ENCODE data around the gene ZFAND3.
A peak's percentile ranks its signal among the peaks of the same experiment; 100 is the strongest.

The ZFAND3 gene, protein sequence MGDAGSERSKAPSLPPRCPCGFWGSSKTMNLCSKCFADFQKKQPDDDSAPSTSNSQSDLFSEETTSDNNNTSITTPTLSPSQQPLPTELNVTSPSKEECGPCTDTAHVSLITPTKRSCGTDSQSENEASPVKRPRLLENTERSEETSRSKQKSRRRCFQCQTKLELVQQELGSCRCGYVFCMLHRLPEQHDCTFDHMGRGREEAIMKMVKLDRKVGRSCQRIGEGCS

DNA sequence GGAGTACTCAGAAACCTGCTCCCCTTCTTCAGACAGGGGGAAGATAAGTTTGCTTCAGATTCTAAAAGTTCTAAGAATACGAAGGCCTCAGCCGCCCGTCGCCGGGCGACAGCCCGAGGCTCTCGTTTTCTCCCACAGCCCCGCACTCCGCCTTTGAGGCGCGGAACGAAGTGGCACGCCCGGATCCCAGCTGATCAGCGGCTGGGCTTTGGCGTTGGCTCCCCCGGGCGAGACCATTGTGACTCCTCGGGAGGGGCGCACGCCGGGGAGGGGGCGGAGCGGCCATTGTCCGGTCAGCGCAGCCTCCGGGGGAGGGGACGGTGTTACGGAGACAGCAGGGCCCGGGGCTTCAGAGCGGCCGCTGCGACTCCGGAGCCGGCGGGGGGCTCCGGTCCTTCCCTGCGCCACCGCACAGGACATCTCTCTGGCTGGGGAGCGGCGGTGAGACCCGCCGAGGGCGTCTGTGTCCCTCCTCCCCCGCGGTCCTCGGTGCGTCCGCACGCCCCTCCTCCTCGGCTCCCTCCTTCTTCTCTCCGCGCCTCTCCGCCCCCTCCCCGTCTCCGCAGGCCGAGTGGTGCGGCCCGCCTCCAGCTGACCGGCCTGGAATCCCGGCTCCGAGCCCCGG lies at the start of gene ZFAND3:
TSS of gene ZFAND3 (plus strand) at position 551 of the 625 bp plus-strand sequence. CDS start 219 bp downstream, outside the sequence.
- peak; percentile 96 for DNase-seq

DNA sequence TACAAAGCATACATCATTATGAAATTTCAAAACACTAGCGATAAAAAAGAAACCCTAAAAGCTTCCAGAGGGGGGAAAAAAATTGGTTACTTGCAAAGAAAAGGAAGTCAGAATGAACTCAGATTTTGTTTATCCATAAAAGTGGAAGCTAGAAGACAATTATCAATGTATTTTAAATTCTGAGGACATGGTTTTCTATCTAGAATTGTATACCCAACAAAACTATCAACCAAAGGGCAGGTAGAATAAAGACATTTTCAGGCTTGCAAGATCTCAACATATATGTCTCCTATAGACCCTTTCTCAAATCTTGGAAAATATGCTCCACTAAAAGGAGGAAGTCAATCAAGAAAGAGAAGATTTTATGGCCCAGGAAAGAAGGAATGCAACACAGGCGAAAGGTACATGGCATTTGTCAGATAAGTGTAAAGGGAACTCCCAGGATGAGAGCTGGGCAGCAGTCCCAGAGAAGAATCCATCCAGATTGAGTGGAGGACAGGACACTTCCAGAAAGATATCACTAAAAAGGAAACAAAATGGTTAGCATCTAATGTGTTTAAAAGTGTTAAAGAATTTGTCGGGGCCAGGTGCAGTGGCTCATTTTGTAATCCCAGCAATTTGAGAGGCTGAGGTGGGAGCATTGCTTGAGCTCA lies 45.4 kb upstream of the ZFAND3 start:
- DNase-seq: no peak

DNA sequence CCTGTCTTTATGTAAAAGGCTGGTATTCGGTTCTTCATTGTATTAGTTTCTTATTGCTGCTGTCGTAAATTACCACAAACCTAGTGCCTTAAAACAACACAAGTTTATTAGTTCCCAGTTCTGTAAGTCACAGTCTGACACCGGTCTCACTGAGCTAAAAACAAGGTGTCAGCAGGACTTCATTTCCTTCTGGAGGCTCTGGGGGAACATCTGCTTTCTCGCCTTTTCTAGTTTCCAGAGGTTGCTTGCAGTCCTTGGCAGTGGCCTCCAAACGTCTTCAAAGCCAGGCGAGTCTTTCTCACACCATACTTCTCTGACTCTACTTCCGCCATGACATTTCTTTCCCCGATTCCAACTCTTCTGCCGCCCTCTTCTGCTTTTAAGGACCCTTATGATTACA lies 43.0 kb upstream of the ZFAND3 start:
- DNase-seq: no peak

DNA sequence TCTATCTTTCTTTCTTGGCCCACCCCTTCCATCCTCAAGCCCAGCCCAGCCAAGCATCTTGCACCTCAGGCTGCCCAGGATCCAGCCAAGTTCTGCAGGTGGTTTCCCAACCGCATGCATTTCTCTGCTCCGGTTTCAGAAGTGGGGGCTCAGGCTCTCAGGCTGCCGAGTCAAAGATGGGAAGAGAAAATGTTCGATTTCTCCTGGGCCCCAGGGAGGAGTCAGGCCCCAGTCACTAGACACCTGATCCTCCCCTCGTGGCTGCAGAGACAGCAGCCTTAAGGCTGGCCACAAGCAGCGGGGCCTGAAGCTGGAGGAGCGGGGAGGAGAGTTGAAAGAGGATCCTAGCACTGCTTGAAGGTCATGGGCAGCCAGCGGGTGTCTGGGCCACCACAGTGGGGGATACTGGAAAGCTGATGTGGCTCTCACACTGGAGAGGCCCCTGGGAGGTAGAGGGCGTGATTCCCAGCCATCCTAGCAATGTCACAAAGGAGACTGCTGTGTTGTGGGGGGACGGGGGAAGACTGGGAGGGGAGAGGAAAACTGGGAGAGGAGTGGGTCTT lies 42.2 kb upstream of the ZFAND3 start:
- no peak for DNase-seq

DNA sequence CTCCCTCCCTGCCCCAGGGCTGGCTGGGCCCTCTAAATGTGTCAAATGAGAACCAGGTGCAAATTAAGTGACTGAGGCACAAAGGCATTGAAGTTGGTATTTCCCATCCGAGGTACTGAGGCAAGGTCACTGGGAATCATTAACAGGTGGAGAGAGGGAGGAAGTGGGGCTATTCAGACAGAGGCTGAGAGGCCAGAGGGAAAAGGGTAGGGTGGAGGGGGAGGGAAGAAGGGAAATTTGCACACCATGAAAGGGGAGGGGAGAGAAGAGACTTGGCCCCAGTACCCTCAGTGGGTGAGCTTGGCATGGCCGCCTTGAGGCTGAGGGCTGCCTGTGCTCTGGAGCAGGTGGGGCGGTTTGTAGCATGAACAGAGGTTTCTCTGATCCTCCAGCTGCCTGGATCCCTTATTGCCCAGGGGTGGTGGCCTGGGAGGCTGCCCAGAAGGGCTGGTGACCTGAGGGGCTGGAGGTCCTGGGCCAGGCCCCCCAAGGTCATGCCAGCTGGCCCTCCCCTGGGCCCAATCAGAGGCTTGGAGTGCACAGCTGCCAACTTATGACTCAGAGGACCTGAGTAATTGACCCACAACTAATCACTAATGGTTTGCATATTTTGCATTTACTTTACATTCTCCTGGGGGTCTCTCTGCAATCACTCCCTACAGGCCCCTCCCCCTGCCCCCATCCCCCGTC lies 40.3 kb upstream of the ZFAND3 start:
- DNase-seq: no peak

DNA sequence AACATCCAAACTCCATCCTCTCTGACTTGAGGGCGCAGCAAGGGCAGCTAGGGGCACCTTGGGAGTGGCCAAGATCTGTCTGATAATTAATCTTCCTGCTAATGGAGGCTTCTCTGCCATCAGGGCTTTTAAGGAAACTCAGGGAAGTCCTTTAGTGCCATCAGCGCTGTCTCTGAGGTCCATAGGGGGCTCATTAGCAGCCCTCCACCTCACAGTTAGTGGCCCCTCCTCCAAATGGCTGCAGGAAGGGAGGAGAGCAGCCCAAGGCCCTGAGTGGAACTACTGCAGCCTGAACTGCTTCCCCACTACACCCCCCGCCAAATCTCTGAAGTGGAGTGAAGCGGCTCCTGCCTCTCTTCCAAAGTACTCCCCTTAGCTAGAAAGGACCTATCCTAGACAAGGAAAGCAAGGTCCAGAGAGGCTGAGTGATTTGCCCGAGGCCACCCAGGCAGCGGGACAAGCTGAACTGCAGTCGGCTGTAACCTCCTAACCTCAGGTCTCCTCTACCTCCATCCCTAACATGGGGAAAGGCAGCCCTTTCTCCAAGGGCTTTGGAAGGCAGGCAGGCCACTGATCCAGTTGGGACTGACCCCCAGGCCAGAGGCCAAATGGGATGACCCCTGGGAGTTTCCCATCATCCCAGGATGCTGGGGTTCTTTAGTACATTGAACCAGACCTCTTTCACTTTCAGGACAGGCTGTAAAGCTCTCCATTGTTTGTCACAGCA lies 39.5 kb upstream of the ZFAND3 start:
- no peak for DNase-seq

DNA sequence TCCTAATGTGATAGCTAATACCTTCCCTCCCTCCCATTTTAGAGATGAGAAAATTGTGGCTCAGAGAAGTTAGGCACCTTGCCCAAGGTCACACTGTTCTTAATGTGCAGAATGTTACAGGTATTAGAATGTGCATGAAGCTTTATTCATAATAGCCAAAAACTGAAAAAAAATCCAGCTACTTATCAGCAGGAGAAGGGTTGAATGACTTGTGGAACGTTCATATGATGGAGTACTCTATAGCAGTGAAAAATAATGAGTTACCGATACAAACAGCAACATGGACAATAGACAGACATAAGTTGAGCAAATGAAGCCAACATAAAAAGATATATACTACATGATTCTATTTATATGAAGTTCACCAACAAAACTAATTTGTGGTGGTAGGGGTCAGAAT lies 37.7 kb upstream of the ZFAND3 start:
- no peak for DNase-seq

DNA sequence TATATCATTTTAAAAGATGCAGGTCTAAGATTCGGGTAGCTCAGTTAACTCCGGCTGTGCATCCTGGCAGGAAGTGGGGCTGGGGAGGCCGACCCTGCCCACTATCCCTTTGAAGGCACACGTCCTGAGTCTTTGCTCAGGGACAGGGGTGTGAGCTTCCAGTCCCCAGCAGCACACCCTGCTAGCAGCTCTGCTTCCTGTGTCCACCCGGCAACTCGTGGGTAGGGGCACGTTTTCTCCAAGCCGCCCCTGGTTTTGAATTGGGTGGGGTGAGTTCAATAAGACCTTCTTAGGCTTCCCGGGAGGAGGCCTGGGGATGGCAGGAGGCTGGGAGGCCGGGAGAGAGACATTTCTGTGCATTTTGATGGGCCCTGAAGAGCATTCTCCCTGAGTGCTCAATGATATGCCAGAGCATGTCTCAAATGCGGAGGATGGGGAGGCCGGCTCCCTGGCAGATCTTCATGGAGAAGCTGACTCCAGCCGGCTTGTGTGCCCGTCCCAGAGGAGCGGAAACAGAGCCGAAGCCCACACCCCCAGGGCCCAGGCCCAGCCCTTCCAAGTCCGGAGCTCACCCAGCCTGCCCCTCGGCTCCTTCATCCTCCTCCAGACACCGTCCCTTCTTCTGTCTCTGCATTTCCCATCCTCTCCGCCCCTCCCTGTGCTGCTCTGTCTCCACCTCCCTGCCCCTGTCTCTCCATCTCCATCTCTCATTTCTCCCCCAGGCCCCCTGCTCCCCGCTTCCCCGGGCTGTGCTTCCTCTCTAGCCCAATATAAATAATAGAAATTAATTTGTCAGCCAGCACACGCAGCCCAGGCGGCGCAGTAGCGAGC lies 36.3 kb upstream of the ZFAND3 start:
- DNase-seq: peak; percentile 71

DNA sequence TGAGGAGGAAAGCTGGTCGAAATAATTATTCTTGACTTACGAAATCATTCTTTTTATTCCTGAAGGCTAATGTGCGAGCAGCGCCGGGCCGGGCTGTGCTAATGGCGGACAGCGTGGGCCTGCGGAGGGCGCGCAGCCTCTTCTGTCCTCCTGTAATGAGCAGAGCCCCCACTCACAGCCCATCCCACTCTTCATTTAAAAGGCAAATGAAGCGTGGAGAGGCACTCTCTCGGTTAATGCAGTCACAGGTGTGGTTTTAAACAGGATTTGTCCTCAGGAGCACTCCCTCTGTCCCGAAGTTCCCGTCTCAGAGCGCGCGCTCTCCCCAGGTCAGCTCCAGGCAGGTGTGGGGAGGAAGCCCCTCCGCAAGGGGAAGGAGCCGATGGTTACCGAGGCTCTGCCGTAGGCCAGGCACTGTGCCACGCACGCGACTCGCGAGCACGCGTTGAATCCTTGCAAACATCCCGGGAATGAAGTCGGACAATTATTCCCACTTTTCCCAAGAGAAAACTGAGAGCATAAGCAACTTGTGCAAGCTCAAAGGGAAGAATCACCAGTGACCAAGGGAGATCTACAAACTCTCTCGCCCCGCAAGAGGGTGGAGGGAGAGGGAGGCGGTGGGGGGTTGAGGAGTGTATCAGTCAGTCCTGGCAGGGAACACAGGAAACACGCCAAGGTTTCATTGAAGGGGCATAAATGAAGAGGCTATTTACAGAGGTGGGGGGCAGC lies 35.5 kb upstream of the ZFAND3 start:
- DNase-seq: peak; percentile 75

DNA sequence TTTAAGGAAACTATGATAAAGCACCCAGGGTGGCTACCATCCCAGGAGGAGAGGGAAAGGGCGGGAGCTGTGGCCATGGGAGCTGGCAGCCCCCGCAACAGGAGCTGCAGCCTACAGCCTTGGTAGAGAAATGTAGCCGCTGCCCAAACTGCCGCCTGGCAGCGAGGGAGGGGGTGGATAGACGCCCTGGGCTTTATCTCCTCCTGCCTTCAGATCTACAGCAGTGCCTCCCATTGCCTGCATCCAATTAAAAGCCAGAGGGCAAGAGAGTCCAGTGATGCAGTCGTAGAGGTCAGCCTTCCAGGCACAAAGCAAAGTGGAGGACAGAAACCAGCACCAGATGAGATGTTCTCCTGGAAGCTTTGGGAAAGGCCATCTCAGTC lies 35.0 kb upstream of the ZFAND3 start:
- peak; percentile 73 for DNase-seq

DNA sequence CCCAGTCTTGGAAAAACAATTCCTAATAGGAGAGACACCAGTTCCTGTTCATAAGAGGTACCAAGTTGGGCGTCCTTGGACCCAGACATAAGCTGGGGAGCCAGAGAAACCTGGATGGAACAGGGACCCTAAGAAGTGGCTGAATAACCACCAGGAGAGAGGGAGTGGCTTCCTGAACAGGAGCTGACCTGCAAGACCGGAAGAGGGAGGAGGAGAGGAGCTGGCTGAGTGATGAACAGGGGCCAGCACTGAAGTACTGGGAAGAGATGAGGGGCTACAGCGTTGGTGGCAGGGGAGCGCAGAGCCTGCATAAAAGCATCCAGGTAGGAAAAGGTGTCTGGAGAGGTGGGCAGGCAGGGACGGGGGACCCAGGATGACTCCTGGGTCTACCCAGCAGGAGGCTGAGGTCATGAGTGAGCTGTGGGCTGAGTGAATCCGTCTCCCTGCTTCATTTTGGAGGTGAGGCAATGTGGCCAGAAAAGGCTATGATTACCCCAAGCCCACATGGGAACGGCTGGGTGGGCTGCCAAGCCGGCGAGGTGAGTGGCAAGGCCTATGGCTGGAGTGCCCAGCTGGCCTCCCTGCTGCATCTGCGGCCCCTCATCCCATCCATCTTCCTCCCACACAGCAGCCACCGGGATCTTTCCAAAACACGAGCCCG lies 34.4 kb upstream of the ZFAND3 start:
- no peak for DNase-seq

DNA sequence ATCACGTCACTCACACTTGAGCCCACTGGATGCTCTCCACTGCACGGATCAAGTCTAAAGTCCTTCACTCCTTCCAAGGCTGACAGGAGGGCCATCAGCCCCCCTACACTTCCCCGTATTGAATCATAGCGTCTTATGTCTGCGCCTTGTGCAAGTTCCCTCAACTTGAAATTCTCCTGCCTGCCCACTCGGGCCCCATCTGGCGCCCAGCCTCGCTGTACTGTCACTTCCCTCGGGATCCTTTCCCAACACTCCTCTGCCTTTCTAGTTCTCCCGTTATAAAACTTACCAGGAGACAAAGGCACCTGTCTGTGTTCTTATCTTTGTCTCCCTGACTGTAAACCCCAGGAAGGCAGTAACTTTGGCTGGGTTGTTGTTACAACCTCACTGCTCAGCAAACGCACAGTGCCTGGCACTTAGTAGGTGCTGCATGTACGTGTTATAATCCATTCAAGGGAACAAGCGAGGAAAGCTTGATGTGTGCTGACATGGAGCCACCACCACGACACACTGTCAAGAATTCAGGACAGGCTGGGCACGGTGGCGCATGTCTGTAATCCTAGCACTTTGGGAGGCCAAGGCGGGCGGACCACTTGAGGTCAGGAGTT lies 33.8 kb upstream of the ZFAND3 start:
- no peak for DNase-seq

DNA sequence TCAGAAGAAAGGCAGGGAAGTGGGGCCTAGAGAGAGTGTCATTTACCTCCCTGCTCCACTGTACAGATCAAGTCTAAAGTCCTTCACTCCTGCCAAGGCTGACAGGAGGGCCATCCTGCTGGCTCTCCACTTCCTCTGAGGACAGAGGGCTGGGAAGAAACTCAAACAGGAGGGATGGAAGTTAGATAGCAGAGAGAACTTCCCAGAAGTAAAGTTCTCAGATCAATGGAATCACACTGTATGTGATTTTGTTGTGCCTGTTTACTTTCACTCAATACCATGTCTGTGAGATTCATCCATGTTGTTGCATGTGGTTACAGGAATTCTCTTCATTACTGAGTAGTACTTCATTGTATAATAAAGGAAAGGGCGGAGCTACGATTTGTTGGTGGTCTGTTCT lies 32.3 kb upstream of the ZFAND3 start:
- no peak for DNase-seq

DNA sequence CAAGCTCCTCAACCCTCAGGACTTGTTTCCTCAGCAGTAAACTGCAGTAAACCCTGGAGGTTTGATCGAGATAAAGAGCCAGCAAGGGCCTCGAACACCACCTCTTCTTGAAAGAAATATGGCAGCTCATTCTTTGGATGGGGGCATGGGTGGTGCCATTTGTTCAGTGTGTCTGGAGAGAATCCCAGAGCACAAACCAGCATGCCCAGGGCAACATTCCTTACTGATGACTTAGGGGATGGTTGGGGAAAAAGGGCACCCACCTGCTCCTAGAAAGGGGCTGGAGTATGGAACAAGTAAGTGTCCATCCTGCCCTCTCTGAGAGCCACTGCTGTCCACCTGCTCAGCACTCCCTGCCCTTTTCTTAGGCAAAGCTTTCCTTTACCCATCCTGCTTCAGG lies 31.3 kb upstream of the ZFAND3 start:
- DNase-seq: no peak

DNA sequence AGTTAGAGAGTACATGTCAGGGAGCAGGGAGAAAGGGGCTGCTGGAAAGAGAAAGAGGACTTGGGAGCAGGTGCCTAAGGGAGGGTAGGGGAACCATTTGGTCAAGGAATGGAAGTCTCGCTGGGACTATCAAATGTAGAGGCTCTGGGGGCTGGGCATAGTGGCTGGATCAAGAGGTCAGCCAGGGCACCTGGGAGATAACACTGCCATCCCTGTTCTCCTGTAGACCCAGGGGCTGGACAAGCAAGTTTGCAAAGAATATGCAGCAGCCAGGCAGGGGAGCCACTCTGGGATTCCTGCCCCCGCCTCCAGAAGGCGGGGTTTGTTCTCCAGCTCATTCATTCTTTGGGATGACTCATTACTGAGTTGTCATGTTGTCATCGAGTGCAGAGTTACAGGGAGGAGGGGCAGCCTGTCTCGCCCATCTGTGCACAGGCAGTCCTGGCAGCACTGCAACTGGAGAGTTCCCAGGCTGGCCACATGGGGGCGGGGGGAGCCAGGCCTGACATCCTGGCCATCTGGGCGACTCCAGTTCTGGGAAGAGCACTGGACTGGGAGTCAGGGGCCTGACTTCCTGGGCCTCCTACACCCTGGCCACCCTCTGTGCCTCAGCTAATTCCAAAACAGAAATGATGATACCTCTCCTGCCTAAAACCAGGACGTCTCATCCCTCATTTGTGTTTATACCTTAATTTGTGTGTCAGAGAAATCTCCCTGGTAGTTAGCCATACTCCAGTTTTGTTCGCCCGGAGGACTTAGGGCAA lies 28.2 kb upstream of the ZFAND3 start:
- peak; percentile 37 for DNase-seq

DNA sequence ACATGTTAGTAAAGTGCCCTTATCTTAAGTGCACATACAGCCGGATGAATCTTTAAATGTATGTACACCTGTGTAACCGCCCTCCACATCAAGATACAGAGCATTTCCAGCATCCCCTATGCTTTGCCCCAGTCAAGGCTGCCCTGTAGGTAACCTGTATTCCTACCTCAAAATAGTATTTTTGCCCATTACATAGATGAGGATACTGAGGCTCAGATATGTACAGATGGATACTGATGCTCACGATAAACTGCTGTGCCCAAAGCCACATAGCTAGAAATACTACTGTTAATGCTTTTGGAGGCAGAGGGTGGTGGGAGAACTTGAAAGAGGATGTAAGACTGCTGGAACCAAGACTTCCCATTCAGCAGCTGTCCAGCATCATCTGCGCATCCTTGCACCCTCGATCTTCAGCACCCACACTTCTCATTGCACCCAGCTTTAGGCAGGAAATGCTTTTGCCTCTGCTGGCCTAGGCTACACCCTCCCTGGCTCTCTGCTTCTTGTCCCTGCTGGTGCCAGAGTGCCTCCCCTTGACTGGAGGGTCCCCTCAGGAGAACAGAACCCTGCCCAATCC lies 27.0 kb upstream of the ZFAND3 start:
- no peak for DNase-seq

DNA sequence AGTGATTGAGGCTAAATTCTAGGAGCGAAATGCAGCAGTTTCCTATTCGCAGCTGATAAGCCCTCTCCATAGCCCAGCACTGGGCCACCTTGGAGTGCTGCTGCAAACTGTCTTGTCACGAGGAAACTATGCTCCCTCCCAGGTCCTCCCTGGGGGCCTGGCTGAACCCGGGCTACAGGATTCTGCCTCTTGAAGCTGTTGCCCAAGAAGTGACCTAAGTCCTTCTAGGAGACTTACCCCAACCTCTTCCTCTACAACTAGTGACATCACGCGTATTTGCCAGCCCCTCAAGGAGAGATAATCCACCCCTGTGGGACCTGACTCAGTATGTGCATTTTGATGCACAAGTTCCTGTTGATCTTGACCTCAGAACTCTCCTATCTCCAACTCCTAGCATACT lies 26.5 kb upstream of the ZFAND3 start:
- DNase-seq: no peak

DNA sequence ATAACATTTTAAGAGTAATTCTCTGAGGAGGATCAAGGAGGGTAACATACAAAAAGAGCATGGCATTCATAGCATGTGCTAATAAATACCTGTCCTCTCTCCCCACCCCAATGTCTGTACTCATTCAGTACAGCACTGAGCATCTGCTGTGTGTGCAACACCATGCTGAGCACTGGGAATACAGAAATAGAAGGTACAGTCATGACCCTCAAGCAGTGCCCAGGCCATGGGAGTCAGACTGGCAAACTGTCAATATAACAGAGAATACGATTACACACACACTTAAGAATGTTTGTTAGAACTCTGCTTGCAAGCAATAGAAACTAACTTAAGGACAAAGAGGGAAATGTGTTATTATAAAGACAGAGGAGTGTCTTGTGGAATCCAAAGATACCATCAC lies 24.7 kb upstream of the ZFAND3 start:
- no peak for DNase-seq

Data from NCI-H1092 treated with DMSO at 0.1 percent for 48 hours (cell line).